ENCODE measurements around the gene RESF1.
"Not testable (repeated sequence)": the region's sequence is repeated elsewhere in the genome, so short reads cannot be mapped to it uniquely, and the experiment has no call there.

Gene RESF1

GRCh38 chr12:31959161-31959700 lies at the start of gene RESF1:
Gene RESF1, plus strand, starts transcription at chr12:31959415. Its CDS starts 21,541 bp downstream, at chr12:31980956.
- DNase-seq: no peak

- no peak for DNase-seq
These were observed 44.3 kb upstream of the RESF1 start for GRCh38 chr12:31914927-31915326.

- no peak for DNase-seq
These were observed 43.8 kb upstream of the RESF1 start for GRCh38 chr12:31915446-31915845.

- DNase-seq: no peak
These were observed 36.7 kb upstream of the RESF1 start for GRCh38 chr12:31922341-31923062.

GRCh38 chr12:31923063-31923412 lies 36.2 kb upstream of the RESF1 start:
- DNase-seq: no peak

GRCh38 chr12:31928246-31929026 lies 30.8 kb upstream of the RESF1 start:
- DNase-seq: no peak

GRCh38 chr12:31929027-31929526 lies 30.1 kb upstream of the RESF1 start:
- DNase-seq: no peak

- no peak for DNase-seq
These were observed 27.2 kb upstream of the RESF1 start for GRCh38 chr12:31931796-31932715.

- DNase-seq: no peak
These were observed 14.9 kb upstream of the RESF1 start for GRCh38 chr12:31944299-31944698.

- DNase-seq: no peak
These were observed 11.2 kb upstream of the RESF1 start for GRCh38 chr12:31947971-31948370.

GRCh38 chr12:31948697-31949359 lies 10.4 kb upstream of the RESF1 start:
- DNase-seq: not testable (repeated sequence)

GRCh38 chr12:31950088-31950487 lies 9.1 kb upstream of the RESF1 start:
- no peak for DNase-seq

GRCh38 chr12:31950492-31950891 lies 8.7 kb upstream of the RESF1 start:
- DNase-seq: no peak

GRCh38 chr12:31951008-31951407 lies 8.2 kb upstream of the RESF1 start:
- no peak for DNase-seq

GRCh38 chr12:31951939-31952338 lies 7.3 kb upstream of the RESF1 start:
- DNase-seq: no peak

GRCh38 chr12:31952418-31952817 lies 6.8 kb upstream of the RESF1 start:
- DNase-seq: no peak

GRCh38 chr12:31954925-31955858 lies 4.0 kb upstream of the RESF1 start:
- DNase-seq: no peak

GRCh38 chr12:31958569-31959160 lies 550 bp upstream of the RESF1 start:
- DNase-seq: no peak

- no peak for DNase-seq
These were observed 631 bp downstream of the RESF1 start for GRCh38 chr12:31959701-31960391.

- no peak for DNase-seq
These were observed 1.9 kb downstream of the RESF1 start for GRCh38 chr12:31961137-31961536.
